HG03354 (cell line): Measurements from ENCODE around the gene SLC9A9.
"Not testable (repeated sequence)": the region's sequence is repeated elsewhere in the genome, so short reads cannot be mapped to it uniquely, and the experiment has no call there.

Experiments used
- ATAC-seq: cut with Tn5 transposase; IDR thresholded peaks from one replicate; pipeline ENCODE4 v1.9.1; 2021; ENCODE audit warnings: mild to moderate bottlenecking; ENCODE audit not compliant: unreplicated experiment, poor library complexity, severe bottlenecking

SLC9A9 gene

DNA sequence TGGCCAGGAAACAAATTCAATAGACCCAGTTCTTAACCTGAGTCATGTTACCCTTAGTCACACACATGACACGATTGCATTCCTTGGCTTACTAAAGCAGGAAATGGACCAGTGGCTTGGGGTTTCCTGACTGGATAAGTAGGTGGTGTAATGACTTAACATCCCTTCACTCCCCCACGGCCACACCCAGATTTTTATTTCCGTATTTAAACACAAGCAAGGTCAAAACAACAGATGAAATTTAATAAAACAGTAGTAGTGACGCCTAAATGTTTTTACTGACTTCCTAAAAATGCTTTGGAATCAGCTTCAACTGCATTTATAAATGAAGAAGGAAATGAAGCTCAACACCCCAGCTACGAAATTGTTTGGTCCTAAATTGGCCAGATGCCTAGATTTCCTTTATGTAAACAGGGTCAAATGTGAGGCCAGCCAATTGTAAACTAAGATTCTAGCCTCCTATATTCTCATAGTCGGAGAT, 404.4 kb downstream of the SLC9A9 start:
- no peak for ATAC-seq

DNA sequence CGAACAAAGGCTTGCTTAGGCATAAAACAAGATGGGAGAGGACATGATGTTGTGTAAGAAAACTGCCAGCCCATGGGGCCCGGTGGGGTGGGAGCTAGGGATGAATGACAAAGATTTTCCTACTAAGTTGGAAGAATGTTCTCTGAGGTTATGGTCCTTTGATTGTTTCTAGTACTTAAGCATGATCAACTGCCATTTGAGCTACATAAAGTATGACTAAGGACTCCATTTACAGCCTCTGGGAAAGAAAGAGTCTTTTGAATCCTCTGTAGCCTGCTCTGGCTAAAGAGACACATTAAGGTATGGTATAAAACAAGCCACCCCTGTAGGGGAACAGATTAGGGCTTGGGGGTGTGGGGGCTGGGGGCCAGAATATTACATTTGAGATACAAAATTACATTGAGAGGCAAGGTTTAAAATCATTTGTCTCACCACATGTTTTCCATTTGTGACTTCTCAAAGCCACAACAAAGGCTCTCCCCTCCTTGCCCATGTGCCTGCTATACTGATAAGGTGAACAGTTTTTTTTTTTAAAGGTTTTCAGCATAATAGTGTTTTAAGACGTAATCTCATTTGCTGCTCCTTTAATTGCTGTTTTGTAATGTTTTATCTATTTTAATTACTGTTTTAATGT, 405.3 kb downstream of the SLC9A9 start:
- no peak for ATAC-seq

DNA sequence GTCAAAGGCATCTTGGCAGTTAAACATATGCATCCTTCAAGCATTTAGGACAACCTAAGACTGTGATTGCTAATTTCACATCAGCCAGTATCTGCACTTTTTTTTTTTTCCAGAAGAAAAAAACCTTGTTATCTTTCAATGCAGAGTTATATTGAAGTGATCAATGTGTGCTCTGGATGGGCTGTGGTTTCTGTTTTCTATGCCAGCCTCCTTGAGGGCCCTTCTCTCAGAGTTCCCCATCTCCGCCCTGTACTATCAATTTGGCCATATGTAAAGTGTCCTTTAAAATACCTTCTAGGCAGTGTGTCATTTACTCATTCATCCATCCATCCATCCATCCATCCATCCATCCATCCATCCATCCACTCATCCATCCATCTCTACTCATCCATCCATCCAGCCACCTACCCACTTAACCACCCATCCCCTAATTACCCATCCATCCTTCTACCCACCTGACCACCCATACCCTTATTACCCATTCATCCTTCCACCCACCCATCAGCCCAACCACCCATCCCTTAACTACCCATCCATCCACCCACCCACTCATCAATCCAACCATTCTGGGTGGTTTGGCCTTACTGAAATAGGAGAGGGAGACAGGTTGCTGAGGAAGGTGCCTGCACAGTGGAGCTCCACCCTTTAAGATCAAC, 406.6 kb downstream of the SLC9A9 start:
- no peak for ATAC-seq

DNA sequence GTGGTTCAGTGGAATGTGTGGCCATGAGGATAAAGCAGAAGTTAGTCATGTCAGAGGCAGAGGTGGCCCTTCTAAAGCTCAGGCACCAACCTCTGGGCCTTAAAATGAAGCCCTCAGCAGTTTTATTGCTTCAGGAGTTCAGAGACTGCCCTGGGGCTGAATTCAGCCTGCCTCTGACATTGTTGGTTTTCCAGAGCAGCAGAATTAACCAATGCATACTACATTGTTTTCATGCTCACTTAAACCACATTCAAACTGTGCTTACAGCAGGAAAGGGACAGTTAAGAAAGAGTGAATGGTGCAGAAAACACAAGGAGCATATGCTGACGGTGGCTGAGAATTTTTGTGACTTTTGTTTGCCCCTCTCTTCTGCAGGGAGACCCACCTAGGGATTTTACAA, 408.5 kb downstream of the SLC9A9 start:
- no peak for ATAC-seq

DNA sequence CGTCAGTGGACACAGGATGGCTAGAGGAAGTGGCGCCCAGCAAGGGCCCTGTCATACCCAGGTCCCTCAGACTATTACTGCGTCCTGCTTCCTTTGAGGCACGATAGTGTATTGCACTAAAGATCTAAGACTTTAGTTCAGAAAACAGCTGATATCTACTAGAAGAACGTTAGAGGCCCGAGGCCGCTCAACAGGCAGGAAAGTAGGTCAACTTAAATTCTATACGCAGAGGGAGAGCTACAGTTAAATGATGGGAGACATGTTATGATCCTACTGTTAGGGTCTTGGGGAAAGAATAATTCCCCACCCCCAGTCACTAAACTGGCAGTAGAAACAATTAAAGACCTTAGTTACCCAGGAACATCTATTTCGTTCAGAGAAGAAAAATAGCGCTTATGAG, 410.9 kb downstream of the SLC9A9 start:
- no peak for ATAC-seq

DNA sequence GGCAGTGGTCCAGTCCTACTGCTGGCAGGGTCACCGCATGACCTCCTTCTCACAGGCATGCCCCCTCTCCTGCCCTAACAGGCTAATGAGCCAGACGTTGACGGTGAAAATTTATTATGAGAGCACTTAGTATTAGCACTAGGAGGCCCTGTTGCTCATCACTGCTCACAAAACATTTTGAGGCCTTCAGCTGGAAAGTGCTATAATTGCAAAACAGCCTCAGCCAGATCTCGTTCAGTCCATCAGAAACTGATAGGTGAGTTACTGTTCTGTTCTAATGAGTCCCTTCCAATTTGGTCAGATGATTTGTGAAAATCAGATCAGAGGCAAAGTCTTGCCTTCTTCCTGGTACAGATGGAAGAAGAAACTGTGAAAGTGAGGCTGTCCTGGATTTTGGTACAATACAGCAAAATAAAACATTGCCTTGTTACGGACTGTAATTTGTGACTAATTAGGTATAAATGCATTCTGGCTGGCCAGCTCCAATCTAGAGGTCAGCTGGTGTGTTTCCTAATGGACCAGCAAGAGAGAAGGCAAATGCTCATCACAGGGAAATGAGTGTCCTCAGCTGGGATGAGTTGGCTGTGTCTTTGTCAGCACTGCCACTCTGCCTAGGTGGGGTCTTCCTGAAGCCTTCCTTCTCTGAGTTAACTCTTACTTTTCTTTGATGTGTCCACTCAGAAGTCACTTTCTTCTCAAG, 411.9 kb downstream of the SLC9A9 start:
- ATAC-seq, result no peak

DNA sequence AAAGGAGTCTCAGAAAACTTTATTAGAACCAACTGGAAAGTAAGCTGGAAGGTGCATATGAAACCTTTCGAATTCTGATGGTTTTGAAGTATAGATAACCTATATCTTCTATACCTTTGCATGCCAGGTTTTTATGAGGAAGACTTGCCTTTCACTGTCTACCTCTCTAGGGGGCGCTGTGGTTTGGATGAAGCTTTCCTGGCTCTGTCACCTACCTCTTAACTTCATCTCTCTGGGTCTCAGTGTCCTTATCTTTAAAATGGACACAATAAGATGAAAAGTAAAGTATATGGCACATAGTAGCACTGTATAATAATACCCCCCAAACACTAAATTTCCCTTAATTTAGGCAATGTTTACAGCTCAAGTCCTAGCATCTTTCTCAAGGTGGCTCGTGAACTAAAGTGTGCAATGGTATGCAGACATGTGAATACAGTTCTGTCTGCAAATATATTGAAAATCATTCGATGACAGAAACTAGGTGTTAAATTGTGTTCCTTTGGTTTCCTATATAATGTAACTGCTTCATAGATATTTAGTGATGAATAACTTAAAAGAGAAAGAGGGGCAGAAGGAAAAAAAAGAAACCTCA, 414.4 kb downstream of the SLC9A9 start:
- no peak for ATAC-seq

DNA sequence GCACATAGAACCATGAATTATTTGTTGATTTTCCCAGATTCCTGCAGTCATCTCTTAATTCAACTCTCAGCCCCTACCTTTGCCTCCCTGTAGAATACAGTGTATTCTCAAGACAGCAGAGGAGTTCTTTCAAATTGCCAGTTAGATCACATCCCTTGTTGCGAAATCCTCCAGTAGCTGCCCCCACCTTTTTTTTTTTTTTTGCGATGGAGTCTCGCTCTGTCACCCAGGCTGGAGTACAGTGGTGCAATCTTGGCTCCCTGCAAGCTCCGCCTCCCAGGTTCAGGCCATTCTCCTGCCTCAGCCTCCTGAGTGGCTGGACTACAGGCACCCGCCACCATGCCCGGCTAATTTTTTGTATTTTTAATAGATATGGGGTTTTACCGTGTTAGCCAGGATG, 417.0 kb downstream of the SLC9A9 start:
- ATAC-seq, result not testable (repeated sequence)

DNA sequence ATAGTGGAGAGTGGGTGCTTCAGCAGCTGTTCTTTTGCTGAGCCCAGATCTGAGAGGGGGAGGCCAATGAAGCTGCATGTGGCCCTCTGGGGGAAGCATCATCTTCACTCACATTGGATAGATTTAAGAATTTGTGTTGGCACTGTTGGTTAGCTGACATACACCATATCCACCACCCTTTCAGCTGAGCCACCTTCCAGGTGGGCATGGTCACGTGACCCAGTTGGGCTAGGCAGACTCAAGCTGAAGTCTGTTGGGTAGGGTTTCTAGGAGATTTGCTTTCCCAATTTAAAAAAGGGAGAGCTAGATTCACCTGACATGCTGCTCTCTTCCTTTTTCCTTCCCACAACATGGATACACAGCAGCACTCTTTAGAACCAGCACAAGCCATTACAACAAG, 417.7 kb downstream of the SLC9A9 start:
- no peak for ATAC-seq

DNA sequence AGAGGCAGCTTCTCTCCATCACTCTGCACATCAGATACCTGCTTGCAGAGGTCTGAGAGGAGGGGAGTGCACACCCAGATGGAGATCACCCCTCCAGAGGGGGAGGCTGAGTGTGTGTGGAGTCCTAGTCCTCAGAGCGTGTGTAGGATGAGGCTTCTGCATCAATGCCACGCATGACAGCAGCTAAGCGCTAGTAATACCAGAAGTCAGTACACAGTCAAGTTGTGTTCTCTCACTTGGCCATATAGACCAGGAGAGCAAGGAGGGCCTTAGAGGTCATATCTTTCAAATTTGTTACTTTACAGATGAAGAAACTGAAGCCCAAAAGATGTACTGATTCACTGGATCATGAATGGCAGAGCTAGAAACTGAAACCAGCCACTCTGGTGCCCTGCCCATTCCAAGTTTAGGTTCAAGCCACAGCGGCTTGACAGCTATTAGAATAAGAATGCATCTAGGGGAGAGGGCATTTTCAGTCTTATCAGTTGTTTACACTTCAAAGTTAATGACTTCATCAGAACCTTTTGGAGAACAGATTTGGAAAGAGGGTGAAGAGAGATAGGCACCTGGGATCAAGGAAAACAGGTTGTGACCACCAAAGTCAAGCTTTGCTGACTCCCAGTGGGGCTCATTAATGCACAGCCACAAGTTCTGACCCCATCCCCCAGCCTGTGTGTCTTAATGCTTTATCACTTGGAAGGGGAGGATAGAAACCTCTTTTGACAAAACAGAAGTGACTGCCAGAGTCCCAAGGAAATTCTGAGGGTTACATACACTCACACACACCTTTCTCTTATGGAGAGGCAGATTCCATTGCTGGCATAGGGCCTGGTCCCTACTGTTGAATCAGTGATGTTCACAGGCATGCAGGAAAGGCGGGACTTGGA, 418.4 kb downstream of the SLC9A9 start:
- no peak for ATAC-seq

DNA sequence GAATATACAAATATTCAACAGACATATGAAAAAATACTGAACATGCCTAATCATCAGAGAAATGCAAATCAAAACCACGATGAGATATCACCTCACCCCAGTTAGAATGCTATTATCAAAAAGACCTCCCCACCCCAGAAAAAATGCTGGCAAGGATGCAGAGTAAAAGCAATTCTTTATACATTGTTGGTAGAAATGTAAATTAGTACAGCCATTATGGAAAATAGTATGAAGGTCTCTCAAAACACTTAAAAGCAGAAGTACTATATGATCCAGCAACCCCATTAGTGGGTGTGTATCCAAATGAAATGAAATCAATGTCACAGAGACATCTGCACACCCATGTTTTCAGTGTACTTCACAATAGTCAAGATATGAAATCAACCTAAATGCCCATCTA, 420.0 kb downstream of the SLC9A9 start:
- ATAC-seq, result no peak

DNA sequence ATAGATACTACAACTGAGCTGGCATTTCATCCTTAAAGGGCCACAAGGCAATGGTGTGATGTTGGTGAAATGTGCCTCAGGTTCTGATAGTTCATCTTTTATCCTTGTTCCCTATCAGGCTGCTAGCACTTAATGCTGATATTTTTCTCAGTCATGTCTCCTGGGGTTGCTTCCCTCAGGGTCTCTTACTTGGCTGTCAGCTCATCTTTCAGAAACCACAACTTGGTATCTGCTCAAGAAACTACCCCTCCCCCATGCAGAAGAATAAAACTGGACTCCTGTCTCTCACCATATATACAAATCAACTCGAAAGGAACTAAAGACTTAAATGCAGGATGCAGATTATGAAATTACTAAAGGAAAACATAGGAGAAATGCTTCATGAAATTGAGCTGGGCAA, 420.6 kb downstream of the SLC9A9 start:
- no peak for ATAC-seq

DNA sequence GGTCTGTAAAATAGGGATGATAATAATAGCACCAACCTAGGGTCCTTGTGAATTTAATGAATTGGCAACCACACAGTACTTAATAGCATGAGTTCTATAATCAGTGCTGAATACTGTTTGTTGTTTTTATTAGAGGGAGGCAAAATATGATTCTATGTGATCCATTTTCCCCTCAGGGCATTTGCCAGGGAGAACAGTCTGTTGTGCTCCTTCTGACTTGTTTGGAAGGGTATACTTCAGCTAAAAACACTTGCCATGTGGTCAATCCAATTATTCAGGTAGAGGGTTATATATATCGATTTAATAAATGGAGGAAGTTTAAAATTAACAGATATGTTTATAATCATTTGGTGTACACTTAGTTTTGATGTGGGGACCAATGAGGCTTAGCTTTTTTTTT, 423.4 kb downstream of the SLC9A9 start:
- no peak for ATAC-seq

DNA sequence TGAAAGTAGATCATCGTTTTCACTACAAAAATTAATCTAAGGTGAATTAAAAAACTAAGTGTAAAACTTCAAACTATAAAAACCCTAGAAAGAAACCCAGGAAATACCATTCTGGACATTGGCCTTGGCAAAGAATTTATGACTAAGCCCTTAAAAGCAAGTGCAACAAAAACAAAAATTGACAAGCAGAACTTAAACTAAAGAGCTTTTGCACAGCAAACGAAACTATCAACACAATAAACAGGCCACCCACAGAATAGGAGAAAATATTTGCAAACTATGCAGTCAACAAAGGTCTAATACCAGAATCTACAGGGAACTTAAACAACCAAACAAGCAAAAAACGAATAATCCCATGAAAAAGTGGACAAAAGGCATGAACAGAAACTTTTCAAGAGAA, 426.7 kb downstream of the SLC9A9 start:
- ATAC-seq, result no peak

DNA sequence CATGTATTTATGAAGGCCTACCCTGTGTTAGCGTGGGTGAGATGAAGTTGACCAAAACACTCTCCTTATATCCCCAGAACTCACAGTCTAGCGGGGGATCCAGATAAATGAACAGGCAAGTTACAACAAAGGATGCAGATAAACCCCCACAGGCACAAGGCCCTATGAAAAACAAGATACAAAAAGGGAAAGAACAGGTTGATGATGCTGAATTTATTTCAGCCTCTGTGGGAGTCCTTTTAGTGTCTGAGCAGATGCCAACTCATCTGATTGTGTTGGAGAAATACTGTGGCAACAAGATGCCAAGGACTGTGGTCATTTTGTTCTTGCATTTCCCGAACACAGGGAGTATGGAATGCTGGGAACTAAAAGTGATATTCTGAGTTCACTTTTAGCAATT, 428.7 kb downstream of the SLC9A9 start:
- ATAC-seq, result no peak

DNA sequence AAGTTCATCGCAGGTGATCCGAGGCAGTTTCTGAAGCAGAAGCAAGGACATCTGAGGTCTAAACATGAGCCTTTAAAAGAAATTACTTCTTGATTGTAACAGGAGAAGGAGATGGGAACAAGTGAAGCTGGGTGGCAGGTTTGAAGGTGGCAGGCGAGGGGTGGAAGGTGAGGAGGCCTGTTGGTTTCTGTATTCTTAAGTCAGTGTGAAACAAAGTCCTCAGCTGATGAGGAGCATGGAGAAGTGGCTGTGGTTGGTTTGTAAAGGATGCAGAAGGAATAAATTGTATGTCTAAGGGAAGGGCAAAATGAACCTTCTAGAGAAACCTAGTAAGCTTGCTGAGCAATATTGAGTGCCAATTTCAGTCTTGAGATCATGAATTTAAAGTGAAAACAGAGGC, 429.9 kb downstream of the SLC9A9 start:
- ATAC-seq, result no peak

DNA sequence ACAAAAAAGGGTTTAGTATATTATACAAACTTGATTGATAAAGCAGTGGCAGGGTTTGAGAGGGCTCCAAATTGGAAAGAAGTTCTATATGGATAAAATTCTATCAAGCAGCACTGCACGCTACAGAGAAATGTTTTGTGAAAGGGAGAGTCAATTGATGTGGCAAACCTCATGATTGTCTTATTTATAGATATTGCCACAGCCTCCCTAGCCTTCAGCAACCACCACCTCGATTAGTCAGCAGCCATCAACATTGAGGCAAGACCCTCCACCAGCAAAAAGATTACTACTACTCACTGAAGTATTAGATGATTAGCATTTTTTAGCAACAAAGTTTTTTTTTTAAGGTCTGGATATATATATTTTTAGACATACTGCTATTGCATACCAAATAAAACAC, 432.0 kb downstream of the SLC9A9 start:
- no peak for ATAC-seq

DNA sequence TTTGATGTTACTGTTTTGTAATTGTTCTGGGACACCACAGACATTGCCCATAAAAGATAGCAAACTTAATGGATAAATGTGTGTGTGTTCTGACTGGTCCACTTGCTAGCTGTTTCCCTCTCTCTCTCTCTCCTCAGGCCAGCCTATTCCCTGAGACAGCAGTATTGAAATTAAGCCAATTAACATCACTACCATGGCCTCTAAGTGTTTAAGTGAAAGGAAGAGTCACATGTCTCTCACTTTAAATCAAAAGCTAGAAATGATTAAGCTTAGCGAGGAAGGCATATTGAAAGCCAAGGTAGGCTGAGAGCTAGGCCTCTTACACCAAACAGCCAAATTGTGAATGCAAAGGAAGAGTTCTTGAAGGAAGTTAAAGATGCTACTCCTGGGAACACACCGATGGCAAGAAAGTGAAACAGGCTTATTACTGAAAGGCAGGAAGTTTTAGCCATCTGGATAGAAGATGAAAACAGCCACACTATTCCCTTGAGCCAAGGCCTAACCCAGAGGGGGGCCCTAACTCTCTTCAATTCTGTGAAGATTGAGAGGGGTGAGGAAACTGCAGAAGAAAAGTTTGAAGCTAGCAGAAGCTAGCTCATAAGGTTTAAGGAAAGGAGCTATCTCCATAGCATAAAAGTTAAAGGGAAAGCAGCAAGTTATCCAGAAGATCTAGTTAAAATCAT, 433.6 kb downstream of the SLC9A9 start:
- ATAC-seq, result no peak

DNA sequence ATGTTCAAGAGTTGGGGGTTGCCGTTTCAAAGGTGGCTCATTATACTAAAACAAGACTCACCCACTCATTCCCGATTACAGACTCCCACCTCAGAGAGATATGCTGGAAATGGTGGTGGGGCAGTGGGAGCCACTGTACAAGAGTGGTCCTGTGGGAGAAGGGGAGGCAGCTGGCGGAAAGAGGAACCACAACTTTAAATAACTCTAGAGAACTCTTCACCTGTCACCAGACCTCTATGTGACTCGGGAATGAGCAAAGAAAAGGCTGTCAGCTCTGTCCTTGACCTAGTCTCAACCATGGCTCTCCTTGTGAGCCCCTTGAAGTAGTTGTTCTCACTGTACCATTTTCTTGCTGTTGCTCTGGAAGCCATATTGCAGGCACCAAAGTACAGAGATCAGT, 434.9 kb downstream of the SLC9A9 start:
- no peak for ATAC-seq
